HG02759 (cell line): ENCODE results near the gene CACNG6.

Source experiments
- ATAC-seq: cut with Tn5 transposase; IDR thresholded peaks from one replicate; pipeline ENCODE4 v1.9.1; 2021; ENCODE audit warnings: mild to moderate bottlenecking, moderate library complexity; ENCODE audit not compliant: unreplicated experiment

CACNG6 gene

GRCh38 chr19:54041969-54042606 lies 50.7 kb downstream of the CACNG6 start:
- ATAC-seq, result no peak

GRCh38 chr19:54042989-54043388 lies 51.6 kb downstream of the CACNG6 start:
- ATAC-seq, result no peak

GRCh38 chr19:54045771-54046170 lies 54.3 kb downstream of the CACNG6 start:
- no peak for ATAC-seq

GRCh38 chr19:54047616-54048015 lies 56.2 kb downstream of the CACNG6 start:
- ATAC-seq, result no peak
